ENCODE results near the gene GIT1.

Gene GIT1

GRCh38 chr17:29621751-29622194, 32.3 kb upstream of the GIT1 start:
- Histone ChIP-seq H3K9ac (ENCODE audit: low read length) (no peak overlapping the region), H3K9me3 (ENCODE audit: control insufficient read depth, insufficient read depth, low read depth, low read length) (no peaks in the 10 kb centered on the region), H3K27ac (ENCODE audit: low read depth, low read length) (no peak overlapping the region), H3K4me1 (ENCODE audit: control insufficient read depth, insufficient read depth, low read length) (peaks cover 61% of the 10 kb centered on the region), H3K36me3 (ENCODE audit: control insufficient read depth, insufficient read depth, low read length) (no peaks in the 10 kb centered on the region), H3K27me3 (ENCODE audit: control insufficient read depth, insufficient read depth, low read length) (peaks cover 61% of the 10 kb centered on the region), H3K4me3 (ENCODE audit: low read depth, low read length) (peak overlapping the region; percentile 73)

DNA sequence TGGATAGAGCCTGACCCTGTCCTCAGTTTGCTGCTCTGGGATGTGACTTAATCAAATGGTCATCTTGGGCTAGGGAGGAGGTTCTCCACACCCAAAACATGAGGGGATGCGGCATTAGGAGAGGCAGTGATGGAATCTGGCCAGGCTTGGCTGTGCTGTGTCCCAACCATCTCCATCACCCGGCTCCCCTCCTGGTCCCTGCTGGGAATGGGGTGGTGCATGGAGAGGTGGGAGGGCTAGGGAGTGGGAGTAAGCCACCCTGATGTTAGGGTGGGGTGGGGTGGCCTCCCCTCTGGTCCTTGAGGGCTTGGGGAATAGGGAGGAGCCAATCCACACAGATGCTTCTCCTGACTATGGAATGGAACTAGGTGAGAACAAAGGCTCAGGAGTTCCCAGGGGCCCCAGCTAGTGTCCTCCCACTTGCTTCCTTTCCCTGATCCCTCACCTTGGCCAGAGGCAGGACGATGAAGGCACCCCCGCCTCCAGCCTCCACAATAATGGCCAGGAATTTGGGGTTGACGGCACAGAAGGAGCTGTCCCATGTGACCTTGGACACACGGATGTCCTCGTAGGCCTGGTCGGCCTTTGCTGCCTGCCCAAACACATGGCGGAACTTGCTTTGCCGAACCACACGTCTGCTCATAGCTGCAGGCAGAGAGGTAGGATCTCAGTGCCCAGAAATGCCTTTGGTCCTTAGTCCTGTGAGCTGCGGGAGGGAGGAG, 31.5 kb upstream of the GIT1 start:
- Histone ChIP-seq H3K27me3 (ENCODE audit: control insufficient read depth, insufficient read depth, low read length) (peaks cover 69% of the 10 kb centered on the region), H3K36me3 (ENCODE audit: control insufficient read depth, insufficient read depth, low read length) (no peaks in the 10 kb centered on the region), H3K4me3 (ENCODE audit: low read depth, low read length) (no peak overlapping the region; the same call in 1 of the 2 replicates), H3K9ac (ENCODE audit: low read length) (no peak overlapping the region), H3K4me1 (ENCODE audit: control insufficient read depth, insufficient read depth, low read length) (peaks cover 69% of the 10 kb centered on the region), H3K27ac (ENCODE audit: low read depth, low read length) (no peak overlapping the region), H3K9me3 (ENCODE audit: control insufficient read depth, insufficient read depth, low read depth, low read length) (no peaks in the 10 kb centered on the region)

- Histone ChIP-seq H3K36me3 (ENCODE audit: control insufficient read depth, insufficient read depth, low read length) (no peaks in the 10 kb centered on the region), H3K9ac (ENCODE audit: low read length) (no peak overlapping the region), H3K27me3 (ENCODE audit: control insufficient read depth, insufficient read depth, low read length) (peaks cover 75% of the 10 kb centered on the region), H3K9me3 (ENCODE audit: control insufficient read depth, insufficient read depth, low read depth, low read length) (no peaks in the 10 kb centered on the region), H3K4me3 (ENCODE audit: low read depth, low read length) (no peak overlapping the region; the same call in 1 of the 2 replicates), H3K4me1 (ENCODE audit: control insufficient read depth, insufficient read depth, low read length) (peaks cover 70% of the 10 kb centered on the region), H3K27ac (ENCODE audit: low read depth, low read length) (no peak overlapping the region)
These were observed 30.8 kb upstream of the GIT1 start for GRCh38 chr17:29620271-29620670.

DNA sequence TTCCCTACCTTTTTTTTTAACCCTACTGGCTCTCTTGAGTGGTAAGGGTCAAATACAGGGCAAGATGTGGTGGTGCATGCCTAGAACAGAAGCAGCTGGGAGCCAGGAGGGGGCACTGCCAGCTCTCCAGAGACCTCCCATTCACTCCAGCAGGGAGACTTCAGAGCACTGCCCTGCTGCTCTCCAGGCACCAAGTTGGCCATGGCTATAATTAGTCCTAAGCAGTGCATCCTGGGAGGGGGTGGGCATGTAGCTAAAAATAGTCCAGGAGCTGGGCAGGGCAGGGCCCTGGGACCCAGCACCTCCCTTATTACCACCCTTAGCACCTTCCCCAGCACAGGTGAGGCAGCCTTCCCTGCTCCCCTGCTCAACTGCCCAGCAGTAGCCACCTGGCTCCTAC, 29.8 kb upstream of the GIT1 start:
- peaks cover 85% of the 10 kb centered on the region for H3K27me3 ChIP-seq (ENCODE audit: control insufficient read depth, insufficient read depth, low read length)
- no peaks in the 10 kb centered on the region for H3K9me3 ChIP-seq (ENCODE audit: control insufficient read depth, insufficient read depth, low read depth, low read length)
- H3K9ac ChIP-seq (ENCODE audit: low read length) = no peak overlapping the region
- no peak overlapping the region for H3K4me3 ChIP-seq (ENCODE audit: low read depth, low read length)
- no peaks in the 10 kb centered on the region for H3K36me3 ChIP-seq (ENCODE audit: control insufficient read depth, insufficient read depth, low read length)
- peaks cover 75% of the 10 kb centered on the region for H3K4me1 ChIP-seq (ENCODE audit: control insufficient read depth, insufficient read depth, low read length)
- H3K27ac ChIP-seq (ENCODE audit: low read depth, low read length) = no peak overlapping the region

DNA sequence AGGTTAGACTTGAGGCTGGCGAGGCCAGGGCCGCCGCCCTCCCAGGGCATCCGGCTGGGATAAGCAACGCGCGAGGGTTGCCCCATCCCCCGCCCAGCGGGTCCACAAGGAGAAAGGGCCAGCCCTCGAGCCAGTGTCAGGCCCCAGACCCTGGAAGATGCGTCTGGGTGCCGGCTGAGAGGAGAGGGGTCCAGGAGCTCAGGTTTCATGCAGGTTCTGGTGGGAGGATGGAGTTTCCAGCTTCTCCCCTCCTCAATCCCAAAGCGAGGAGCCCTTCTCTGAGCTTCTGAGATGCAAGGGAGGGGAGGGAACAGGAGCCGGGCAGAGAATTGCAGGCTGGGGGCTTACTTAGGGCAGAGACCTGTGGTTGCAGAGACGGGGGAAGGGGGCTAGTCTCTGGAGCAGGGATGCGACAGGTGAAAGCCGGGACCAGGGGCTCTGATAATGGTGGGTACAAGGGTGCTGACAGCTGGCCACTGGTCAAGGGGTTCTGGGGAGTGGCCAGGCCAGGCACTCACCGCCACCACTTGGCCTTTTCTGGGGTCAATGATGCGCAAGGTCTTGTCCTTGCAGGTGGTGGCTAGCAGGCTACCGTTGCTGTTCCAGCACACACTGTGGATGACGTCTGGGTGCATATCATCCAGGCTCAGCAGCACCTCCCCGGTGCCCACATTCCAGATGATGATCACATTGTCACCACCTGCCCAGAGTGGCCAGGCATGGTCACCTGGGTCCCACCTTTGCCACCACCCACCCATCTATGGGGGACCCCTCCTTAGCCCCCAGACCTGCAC, 29.0 kb upstream of the GIT1 start:
- Histone ChIP-seq H3K27ac (ENCODE audit: low read depth, low read length) (no peak overlapping the region), H3K4me1 (ENCODE audit: control insufficient read depth, insufficient read depth, low read length) (peaks cover 77% of the 10 kb centered on the region), H3K36me3 (ENCODE audit: control insufficient read depth, insufficient read depth, low read length) (no peaks in the 10 kb centered on the region), H3K9ac (ENCODE audit: low read length) (no peak overlapping the region), H3K4me3 (ENCODE audit: low read depth, low read length) (peak overlapping the region; percentile 70), H3K27me3 (ENCODE audit: control insufficient read depth, insufficient read depth, low read length) (peaks cover 89% of the 10 kb centered on the region), H3K9me3 (ENCODE audit: control insufficient read depth, insufficient read depth, low read depth, low read length) (no peaks in the 10 kb centered on the region)

- no peaks in the 10 kb centered on the region for H3K36me3 ChIP-seq (ENCODE audit: control insufficient read depth, insufficient read depth, low read length)
- no peak overlapping the region for H3K27ac ChIP-seq (ENCODE audit: low read depth, low read length)
- 0 out of 2 replicates have a peak, but pooled peaks cover 2% of the 10 kb centered on the region for H3K9me3 ChIP-seq (ENCODE audit: control insufficient read depth, insufficient read depth, low read depth, low read length)
- peak overlapping the region; percentile 70 for H3K4me3 ChIP-seq (ENCODE audit: low read depth, low read length)
- H3K4me1 ChIP-seq (ENCODE audit: control insufficient read depth, insufficient read depth, low read length) = peaks cover 72% of the 10 kb centered on the region
- peaks cover 90% of the 10 kb centered on the region for H3K27me3 ChIP-seq (ENCODE audit: control insufficient read depth, insufficient read depth, low read length)
- peak overlapping the region; percentile 25 for H3K9ac ChIP-seq (ENCODE audit: low read length)
These were observed 28.2 kb upstream of the GIT1 start for GRCh38 chr17:29617481-29618271.

GRCh38 chr17:29617125-29617480, 27.7 kb upstream of the GIT1 start:
- Histone ChIP-seq H3K27me3 (ENCODE audit: control insufficient read depth, insufficient read depth, low read length) (peaks cover 89% of the 10 kb centered on the region), H3K9me3 (ENCODE audit: control insufficient read depth, insufficient read depth, low read depth, low read length) (0 out of 2 replicates have a peak, but pooled peaks cover 2% of the 10 kb centered on the region), H3K4me3 (ENCODE audit: low read depth, low read length) (peak overlapping the region; percentile 70), H3K9ac (ENCODE audit: low read length) (no peak overlapping the region), H3K4me1 (ENCODE audit: control insufficient read depth, insufficient read depth, low read length) (peaks cover 72% of the 10 kb centered on the region), H3K36me3 (ENCODE audit: control insufficient read depth, insufficient read depth, low read length) (no peaks in the 10 kb centered on the region), H3K27ac (ENCODE audit: low read depth, low read length) (no peak overlapping the region)

DNA sequence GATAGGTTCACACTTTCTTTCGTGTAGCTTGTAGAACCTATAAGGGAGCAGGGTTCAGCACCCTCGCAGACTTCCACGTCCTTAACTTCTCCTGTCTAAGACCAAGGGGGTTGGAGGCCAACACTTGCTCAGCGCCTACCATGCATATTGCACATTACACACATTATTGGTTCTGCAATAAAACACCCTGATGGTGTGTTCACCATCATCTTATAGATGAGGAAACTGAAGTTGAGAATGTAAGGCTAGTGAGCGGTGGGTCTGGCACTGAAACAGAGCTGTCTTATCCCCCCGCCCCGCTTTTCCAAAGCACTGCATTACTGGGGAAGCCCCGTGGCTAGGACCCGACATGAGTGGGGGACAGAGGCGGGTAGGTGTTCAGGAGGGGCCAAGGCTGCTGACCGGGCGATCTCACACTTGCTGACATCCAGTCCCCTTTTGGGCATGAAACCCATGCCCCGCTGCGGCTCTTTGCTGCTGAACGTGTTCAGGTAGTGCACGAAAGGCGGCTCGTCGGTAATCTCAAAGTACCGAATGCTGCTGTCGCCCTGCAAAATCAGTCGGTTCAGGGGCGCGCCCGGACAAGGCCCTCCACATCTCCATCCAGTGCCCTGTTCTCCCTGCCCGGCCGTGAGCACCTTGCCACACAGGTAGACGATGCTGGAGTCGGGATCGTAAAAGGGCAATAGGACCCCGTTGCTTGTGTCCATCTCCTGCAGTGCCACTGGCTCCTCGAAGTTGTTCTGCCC, 27.0 kb upstream of the GIT1 start:
- H3K9ac ChIP-seq (ENCODE audit: low read length) = no peak overlapping the region
- 0 out of 2 replicates have a peak, but pooled peaks cover 2% of the 10 kb centered on the region for H3K9me3 ChIP-seq (ENCODE audit: control insufficient read depth, insufficient read depth, low read depth, low read length)
- H3K27me3 ChIP-seq (ENCODE audit: control insufficient read depth, insufficient read depth, low read length) = peaks cover 89% of the 10 kb centered on the region
- H3K4me3 ChIP-seq (ENCODE audit: low read depth, low read length) = peak overlapping the region; percentile 70
- no peak overlapping the region for H3K27ac ChIP-seq (ENCODE audit: low read depth, low read length)
- H3K36me3 ChIP-seq (ENCODE audit: control insufficient read depth, insufficient read depth, low read length) = no peaks in the 10 kb centered on the region
- peaks cover 68% of the 10 kb centered on the region for H3K4me1 ChIP-seq (ENCODE audit: control insufficient read depth, insufficient read depth, low read length)

DNA sequence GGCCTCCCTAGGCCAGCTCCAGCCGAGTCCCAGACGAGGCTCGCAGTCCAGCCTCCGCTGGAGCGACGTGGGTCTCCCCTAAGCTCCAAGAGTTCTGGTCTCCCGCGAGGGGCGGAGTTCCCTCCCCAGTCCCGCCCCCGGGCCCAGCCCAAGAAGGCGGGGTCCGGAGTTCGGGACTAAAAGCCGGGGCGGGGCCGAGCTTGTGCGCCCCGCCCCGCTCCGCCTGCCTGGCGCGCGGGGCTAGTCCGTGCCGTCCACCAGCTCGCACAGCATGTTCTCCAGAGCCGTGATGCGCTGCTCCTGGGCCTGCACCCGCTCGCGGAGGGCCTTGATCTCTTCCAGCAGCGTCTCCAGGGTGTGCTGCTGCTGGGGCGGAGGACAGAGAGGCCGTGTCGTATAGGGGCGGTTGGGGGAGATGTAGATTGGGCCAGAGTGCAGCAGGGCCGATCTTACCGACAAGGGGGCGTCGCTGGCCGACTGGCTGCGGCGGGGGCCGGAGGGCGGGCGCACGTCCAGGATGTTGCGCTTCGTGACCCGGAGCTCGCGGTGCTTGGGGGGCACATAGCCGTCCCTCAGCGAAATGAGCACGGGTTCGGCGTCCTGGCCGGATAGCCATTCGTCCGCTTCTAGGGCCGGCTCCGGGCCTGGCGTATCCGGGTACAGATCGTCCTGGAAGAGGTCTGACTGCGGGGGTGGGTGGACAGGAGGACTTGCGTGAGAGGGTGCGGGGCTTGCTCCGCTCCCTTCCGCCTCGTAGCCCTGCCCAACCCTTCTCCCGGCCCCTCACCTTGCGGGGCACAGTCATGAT, 26.2 kb upstream of the GIT1 start:
- no peak overlapping the region for H3K27ac ChIP-seq (ENCODE audit: low read depth, low read length)
- peaks cover 61% of the 10 kb centered on the region for H3K4me1 ChIP-seq (ENCODE audit: control insufficient read depth, insufficient read depth, low read length)
- H3K9me3 ChIP-seq (ENCODE audit: control insufficient read depth, insufficient read depth, low read depth, low read length) = 0 out of 2 replicates have a peak, but pooled peaks cover 2% of the 10 kb centered on the region
- peaks cover 87% of the 10 kb centered on the region for H3K27me3 ChIP-seq (ENCODE audit: control insufficient read depth, insufficient read depth, low read length)
- no peaks in the 10 kb centered on the region for H3K36me3 ChIP-seq (ENCODE audit: control insufficient read depth, insufficient read depth, low read length)
- no peak overlapping the region for H3K9ac ChIP-seq (ENCODE audit: low read length)
- peak overlapping the region; percentile 70 for H3K4me3 ChIP-seq (ENCODE audit: low read depth, low read length)

- Histone ChIP-seq H3K4me1 (ENCODE audit: control insufficient read depth, insufficient read depth, low read length) (peaks cover 54% of the 10 kb centered on the region), H3K9ac (ENCODE audit: low read length) (no peak overlapping the region), H3K27ac (ENCODE audit: low read depth, low read length) (no peak overlapping the region), H3K4me3 (ENCODE audit: low read depth, low read length) (peak overlapping the region; percentile 70), H3K36me3 (ENCODE audit: control insufficient read depth, insufficient read depth, low read length) (no peaks in the 10 kb centered on the region), H3K9me3 (ENCODE audit: control insufficient read depth, insufficient read depth, low read depth, low read length) (0 out of 2 replicates have a peak, but pooled peaks cover 2% of the 10 kb centered on the region), H3K27me3 (ENCODE audit: control insufficient read depth, insufficient read depth, low read length) (peaks cover 83% of the 10 kb centered on the region)
These were observed 25.6 kb upstream of the GIT1 start for GRCh38 chr17:29615048-29615385.

All from HUES6 (cell line).